Measurements from ENCODE around the gene CIB2.

CIB2 gene

DNA sequence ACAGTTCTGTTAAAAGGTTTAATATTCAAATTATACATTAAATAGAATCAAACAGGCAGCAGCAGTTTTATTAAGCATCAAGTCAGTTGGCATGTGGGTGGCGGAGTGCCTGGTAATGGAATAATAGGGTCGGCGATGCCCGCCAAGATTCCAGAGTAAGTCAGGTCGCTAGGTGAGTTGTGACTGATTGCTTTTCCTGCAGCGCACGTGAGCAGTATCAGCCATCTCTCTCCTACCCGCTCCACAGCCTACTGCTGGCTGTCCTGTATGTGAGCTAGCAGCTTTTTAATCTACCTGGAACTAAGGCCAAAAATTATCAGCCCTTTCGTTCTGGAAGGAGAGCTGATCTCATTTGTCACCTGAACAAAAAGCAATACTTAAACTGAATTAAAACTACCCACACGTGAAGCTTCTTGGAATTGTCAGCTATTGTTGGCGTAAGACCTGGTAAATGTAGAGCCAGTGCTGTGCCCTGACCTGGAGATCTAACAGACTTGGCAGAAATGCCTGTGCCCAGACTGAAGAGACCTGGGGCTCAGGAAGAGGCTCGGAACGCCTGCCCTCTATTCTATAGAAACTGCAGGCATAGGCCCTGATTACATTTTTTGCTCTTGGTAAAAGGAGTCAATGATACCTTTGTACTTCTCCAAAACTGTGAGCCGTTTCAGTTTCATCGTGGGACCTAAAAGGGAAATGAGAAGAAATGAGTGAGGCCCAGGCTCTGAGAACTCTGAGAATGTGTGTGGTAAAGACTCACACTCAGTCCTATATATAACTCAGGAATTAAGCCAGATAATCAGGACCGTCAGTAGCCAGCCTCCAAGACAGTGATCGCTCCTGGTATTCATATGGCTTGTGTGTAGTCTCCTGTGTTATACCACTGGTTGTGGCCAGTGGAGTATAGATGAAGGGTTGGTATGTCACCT, 39.9 kb upstream of the CIB2 start:
- no peak for TF ChIP-seq ZNF565 (CRISPR knock-in tag; conservative IDR thresholded peaks at IDR 0.05; ENCODE audit: low read depth)
- TF ChIP-seq, protein P1, sequence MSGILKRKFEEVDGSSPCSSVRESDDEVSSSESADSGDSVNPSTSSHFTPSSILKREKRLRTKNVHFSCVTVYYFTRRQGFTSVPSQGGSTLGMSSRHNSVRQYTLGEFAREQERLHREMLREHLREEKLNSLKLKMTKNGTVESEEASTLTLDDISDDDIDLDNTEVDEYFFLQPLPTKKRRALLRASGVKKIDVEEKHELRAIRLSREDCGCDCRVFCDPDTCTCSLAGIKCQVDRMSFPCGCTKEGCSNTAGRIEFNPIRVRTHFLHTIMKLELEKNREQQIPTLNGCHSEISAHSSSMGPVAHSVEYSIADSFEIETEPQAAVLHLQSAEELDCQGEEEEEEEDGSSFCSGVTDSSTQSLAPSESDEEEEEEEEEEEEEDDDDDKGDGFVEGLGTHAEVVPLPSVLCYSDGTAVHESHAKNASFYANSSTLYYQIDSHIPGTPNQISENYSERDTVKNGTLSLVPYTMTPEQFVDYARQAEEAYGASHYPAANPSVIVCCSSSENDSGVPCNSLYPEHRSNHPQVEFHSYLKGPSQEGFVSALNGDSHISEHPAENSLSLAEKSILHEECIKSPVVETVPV (CRISPR knock-in tag; IDR thresholded peaks at IDR 0.05), result no peak
- TF ChIP-seq, protein P2, sequence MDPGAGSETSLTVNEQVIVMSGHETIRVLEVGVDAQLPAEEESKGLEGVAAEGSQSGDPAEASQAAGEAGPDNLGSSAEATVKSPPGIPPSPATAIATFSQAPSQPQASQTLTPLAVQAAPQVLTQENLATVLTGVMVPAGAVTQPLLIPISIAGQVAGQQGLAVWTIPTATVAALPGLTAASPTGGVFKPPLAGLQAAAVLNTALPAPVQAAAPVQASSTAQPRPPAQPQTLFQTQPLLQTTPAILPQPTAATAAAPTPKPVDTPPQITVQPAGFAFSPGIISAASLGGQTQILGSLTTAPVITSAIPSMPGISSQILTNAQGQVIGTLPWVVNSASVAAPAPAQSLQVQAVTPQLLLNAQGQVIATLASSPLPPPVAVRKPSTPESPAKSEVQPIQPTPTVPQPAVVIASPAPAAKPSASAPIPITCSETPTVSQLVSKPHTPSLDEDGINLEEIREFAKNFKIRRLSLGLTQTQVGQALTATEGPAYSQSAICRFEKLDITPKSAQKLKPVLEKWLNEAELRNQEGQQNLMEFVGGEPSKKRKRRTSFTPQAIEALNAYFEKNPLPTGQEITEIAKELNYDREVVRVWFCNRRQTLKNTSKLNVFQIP (CRISPR knock-in tag; IDR thresholded peaks at IDR 0.05; ENCODE audit: borderline replicate concordance, low read depth), result no peak
- no peak for TF ChIP-seq PPARA (CRISPR knock-in tag; IDR thresholded peaks at IDR 0.05; ENCODE audit: borderline replicate concordance)
- no peak for TF ChIP-seq ESRRG (CRISPR knock-in tag; IDR thresholded peaks at IDR 0.05)
- TF ChIP-seq ZC3H10 (CRISPR knock-in tag; IDR thresholded peaks at IDR 0.05), result no peak
- TF ChIP-seq OSR1 (CRISPR knock-in tag; IDR thresholded peaks at IDR 0.05), result no peak
- no peak for TF ChIP-seq RARB (CRISPR knock-in tag; IDR thresholded peaks at IDR 0.05)
- no peak for TF ChIP-seq ZFP3 (CRISPR knock-in tag; IDR thresholded peaks at IDR 0.05)
- no peak for TF ChIP-seq ZNF70 (CRISPR knock-in tag; IDR thresholded peaks at IDR 0.05)
- ATAC-seq, result no peak

DNA sequence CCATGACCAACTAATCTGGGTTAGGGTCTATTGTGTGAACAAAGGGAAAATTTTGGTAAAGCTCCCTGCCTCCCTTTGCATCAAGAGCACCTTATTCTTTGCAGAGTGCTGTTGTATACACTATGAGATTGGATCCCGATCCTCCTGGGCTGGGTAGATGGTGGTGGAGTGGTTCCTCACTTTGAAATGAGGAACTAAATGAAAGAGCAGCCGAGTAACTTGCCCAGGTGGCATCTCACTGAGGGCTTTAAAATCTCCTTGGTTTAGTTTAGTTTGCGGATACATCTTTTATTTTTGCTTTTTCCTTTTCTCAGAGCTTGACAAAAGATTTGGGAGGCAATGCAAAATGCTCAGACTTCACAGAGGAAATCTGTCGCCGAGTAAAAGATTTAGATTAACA, 37.4 kb upstream of the CIB2 start:
- no peak for ATAC-seq
- TF ChIP-seq ISL1 (CRISPR knock-in tag; IDR thresholded peaks at IDR 0.05), result no peak
- TF ChIP-seq, protein P2 (CRISPR knock-in tag; IDR thresholded peaks at IDR 0.05; ENCODE audit: borderline replicate concordance, low read depth), result no peak

DNA sequence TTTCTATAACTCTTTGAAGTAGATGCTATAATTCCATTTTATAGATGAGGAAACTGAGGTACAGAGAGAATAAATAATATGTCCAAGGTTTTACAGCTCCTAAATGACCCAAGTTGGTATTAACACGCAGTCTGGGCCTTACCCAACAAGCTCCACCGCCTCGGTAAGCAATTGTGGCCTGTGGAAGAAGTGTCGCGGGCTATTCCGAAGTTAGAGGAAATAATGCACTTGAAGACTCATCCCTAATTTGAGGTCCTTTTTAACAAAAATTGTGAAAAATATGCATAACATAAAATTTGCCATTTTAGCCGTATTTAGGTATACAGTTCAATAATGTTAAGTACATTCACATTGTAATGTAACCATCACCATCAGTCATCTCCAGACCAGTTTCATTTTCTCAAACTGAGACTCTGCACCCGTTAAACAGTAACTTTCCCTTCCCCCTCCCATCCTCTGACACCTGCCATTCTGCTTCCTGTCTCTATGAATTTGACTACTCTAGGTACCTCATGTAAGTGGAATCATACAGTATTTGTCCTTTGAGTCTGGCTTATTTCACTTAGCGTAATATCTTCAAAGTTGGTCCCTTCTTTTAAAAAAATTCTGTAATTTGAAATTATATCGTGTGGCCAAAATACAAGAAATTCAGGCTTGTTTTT, 36.1 kb upstream of the CIB2 start:
- no peak for ATAC-seq
- TF ChIP-seq GLIS3 (CRISPR knock-in tag; IDR thresholded peaks at IDR 0.05), result no peak
- no peak for TF ChIP-seq ZNF8 (CRISPR knock-in tag; IDR thresholded peaks at IDR 0.05)
- TF ChIP-seq ZNF70 (CRISPR knock-in tag; IDR thresholded peaks at IDR 0.05), result no peak
- TF ChIP-seq ARNTL (CRISPR knock-in tag; IDR thresholded peaks at IDR 0.05; ENCODE audit: borderline replicate concordance, low read depth), result no peak
- no peak for TF ChIP-seq SNAI2 (CRISPR knock-in tag; IDR thresholded peaks at IDR 0.05)
- no peak for TF ChIP-seq ESRRG (CRISPR knock-in tag; IDR thresholded peaks at IDR 0.05)
- no peak for TF ChIP-seq ZC3H10 (CRISPR knock-in tag; IDR thresholded peaks at IDR 0.05)
- TF ChIP-seq ZFP30 (CRISPR knock-in tag; IDR thresholded peaks at IDR 0.05), result no peak
- TF ChIP-seq, protein P3, sequence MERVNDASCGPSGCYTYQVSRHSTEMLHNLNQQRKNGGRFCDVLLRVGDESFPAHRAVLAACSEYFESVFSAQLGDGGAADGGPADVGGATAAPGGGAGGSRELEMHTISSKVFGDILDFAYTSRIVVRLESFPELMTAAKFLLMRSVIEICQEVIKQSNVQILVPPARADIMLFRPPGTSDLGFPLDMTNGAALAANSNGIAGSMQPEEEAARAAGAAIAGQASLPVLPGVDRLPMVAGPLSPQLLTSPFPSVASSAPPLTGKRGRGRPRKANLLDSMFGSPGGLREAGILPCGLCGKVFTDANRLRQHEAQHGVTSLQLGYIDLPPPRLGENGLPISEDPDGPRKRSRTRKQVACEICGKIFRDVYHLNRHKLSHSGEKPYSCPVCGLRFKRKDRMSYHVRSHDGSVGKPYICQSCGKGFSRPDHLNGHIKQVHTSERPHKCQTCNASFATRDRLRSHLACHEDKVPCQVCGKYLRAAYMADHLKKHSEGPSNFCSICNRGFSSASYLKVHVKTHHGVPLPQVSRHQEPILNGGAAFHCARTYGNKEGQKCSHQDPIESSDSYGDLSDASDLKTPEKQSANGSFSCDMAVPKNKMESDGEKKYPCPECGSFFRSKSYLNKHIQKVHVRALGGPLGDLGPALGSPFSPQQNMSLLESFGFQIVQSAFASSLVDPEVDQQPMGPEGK (CRISPR knock-in tag; IDR thresholded peaks at IDR 0.05; ENCODE audit: borderline replicate concordance), result no peak

DNA sequence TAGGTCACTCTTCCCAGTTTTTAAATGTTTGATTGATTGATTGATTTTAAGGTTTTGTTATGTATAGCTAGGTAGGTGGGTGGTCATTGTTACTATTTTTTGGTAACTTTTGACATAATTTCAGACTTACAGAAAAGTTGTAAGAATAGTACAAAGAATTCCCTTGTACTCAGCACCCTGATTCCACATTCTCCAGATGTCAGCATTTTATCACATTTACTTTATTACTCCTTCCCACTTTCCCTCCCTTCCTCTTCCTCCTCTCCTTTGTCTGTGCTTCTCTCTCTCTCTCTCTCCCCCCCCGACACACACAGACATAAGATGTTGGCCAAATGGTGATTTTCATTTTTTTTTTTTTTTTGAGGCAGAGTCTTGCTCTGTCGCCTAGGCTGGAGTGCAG, 32.8 kb upstream of the CIB2 start:
- no peak for ATAC-seq
- no peak for TF ChIP-seq TCF4 (CRISPR knock-in tag; IDR thresholded peaks at IDR 0.05; ENCODE audit: borderline replicate concordance)
- TF ChIP-seq, protein P2 (CRISPR knock-in tag; IDR thresholded peaks at IDR 0.05; ENCODE audit: borderline replicate concordance, low read depth), result no peak
- TF ChIP-seq ZFP3 (CRISPR knock-in tag; IDR thresholded peaks at IDR 0.05), result no peak
- TF ChIP-seq ZNF565 (CRISPR knock-in tag; conservative IDR thresholded peaks at IDR 0.05; ENCODE audit: low read depth), result no peak
- no peak for TF ChIP-seq PPARA (CRISPR knock-in tag; IDR thresholded peaks at IDR 0.05; ENCODE audit: borderline replicate concordance)
- no peak for TF ChIP-seq ARNTL (CRISPR knock-in tag; IDR thresholded peaks at IDR 0.05; ENCODE audit: borderline replicate concordance, low read depth)
- TF ChIP-seq BACH2 (CRISPR knock-in tag; IDR thresholded peaks at IDR 0.05; ENCODE audit: borderline replicate concordance), result no peak
- TF ChIP-seq, protein P1 (CRISPR knock-in tag; IDR thresholded peaks at IDR 0.05), result no peak
- TF ChIP-seq, protein P4, sequence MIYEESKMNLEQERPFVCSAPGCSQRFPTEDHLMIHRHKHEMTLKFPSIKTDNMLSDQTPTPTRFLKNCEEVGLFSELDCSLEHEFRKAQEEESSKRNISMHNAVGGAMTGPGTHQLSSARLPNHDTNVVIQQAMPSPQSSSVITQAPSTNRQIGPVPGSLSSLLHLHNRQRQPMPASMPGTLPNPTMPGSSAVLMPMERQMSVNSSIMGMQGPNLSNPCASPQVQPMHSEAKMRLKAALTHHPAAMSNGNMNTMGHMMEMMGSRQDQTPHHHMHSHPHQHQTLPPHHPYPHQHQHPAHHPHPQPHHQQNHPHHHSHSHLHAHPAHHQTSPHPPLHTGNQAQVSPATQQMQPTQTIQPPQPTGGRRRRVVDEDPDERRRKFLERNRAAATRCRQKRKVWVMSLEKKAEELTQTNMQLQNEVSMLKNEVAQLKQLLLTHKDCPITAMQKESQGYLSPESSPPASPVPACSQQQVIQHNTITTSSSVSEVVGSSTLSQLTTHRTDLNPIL (CRISPR knock-in tag; IDR thresholded peaks at IDR 0.05; ENCODE audit: low read depth), result no peak
